Progenitor cell of endocrine pancreas (in vitro differentiated cells): ENCODE measurements around the gene MEF2A. TPM values are rescaled to one million over a fixed set of nuclear protein-coding genes. Genes with fewer than 3 reads are reported as not detected.

Experiments used
- DNase-seq: peaks from one replicate; pipeline ENCODE4 v3.0.0; 2021; ENCODE audit warnings: low spot score; ENCODE audit not compliant: unreplicated experiment
- H3K27ac Mint-ChIP-seq: 2 replicates; pipeline ENCODE4 v1.8.0; 2021; ENCODE audit warnings: mild to moderate bottlenecking, moderate library complexity, mixed read lengths
- H3K27me3 Mint-ChIP-seq: 2 replicates; pipeline ENCODE4 v1.8.0; 2021; ENCODE audit warnings: mixed read lengths
- H3K36me3 Mint-ChIP-seq: 2 replicates; pipeline ENCODE4 v1.8.0; 2022; ENCODE audit warnings: mixed read lengths; ENCODE audit not compliant: insufficient read depth
- H3K4me1 Mint-ChIP-seq: 2 replicates; pipeline ENCODE4 v1.8.0; 2021; ENCODE audit warnings: low read depth, mixed read lengths
- H3K4me3 Mint-ChIP-seq: 2 replicates; pipeline ENCODE4 v1.8.0; 2021; ENCODE audit warnings: low read depth, mild to moderate bottlenecking, moderate library complexity, mixed read lengths
- H3K9me3 Mint-ChIP-seq: 2 replicates; pipeline ENCODE4 v1.8.0; 2021; ENCODE audit warnings: low read depth, mixed read lengths
- total RNA-seq: library from RNA; stranded (reverse); gene quantifications from 2 replicates; pipeline ENCODE4 v1.2.1, GENCODE V29; 2021
- TF ChIP-seq, protein P1 (sequence below): fragments of 200-600 bp; sonication (generic); IDR thresholded peaks from one replicate; pipeline ENCODE4 v1.5.0; 2021; ENCODE audit warnings: antibody characterized with exemption, mild to moderate bottlenecking; ENCODE audit not compliant: unreplicated experiment

Gene MEF2A
- total RNA-seq, 1 donor from 2014 or later, result 36.2 TPM

DNA sequence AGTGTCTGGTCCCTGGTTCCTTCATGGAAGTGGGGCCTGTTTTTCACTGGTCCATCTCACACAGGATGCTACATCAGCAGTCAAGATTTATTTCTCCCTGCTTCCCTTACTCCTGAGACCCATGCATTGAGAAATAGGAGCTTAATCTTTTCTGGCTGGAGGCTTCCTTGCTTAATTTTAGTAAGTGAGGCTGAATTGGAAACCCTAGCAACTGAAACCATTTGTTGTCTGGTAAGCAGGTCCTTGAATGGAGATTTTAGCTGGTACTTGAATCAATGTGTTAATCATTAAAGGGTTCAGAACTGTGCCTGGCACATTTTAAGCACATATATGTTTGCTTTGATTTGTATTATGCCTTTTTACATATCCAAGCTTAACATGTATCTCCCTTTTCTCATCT is 20.2 kb upstream of the MEF2A start:
- TF ChIP-seq, protein P1, sequence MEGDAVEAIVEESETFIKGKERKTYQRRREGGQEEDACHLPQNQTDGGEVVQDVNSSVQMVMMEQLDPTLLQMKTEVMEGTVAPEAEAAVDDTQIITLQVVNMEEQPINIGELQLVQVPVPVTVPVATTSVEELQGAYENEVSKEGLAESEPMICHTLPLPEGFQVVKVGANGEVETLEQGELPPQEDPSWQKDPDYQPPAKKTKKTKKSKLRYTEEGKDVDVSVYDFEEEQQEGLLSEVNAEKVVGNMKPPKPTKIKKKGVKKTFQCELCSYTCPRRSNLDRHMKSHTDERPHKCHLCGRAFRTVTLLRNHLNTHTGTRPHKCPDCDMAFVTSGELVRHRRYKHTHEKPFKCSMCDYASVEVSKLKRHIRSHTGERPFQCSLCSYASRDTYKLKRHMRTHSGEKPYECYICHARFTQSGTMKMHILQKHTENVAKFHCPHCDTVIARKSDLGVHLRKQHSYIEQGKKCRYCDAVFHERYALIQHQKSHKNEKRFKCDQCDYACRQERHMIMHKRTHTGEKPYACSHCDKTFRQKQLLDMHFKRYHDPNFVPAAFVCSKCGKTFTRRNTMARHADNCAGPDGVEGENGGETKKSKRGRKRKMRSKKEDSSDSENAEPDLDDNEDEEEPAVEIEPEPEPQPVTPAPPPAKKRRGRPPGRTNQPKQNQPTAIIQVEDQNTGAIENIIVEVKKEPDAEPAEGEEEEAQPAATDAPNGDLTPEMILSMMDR, result no peak
- Mint-ChIP-seq H3K4me1 (peaks cover 7% of the 10 kb centered on the region), H3K27me3 (no peaks in the 10 kb centered on the region), H3K36me3 (no peaks in the 10 kb centered on the region), H3K4me3 (no peak overlapping the region), H3K9me3 (no peaks in the 10 kb centered on the region), H3K27ac (no peak overlapping the region)
- no peak for DNase-seq

DNA sequence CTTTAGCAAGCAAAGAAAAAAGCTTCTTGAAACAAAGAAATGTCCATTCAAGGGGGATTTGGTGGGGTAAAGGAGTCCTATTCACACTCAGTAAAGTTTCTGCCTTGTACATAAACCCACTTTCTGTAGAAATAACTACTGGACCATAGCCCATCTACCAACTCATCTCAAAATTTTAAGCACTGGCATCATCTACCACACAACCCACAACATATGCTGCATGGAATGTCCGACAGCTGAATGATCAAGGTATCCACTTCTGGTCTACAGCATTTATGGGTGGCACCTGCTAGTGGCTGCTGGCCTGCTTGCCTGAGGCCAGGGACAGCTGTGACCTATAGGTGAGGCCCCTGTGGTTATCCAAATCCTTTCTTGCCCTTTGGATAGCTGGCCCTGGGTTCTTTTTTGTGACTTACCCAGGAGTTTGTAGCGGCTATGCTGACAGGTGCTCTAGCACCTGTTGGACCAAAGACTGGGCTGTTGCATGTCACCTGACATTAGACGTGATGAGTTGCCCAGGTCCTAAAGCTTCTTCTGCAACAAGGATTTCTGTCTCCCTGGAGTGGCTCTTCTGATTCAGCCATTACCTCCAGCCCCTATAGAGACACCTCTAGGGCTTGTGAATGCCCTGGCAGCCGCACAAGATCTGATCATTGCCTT is 19.2 kb upstream of the MEF2A start:
- Mint-ChIP-seq H3K27ac (no peak overlapping the region), H3K9me3 (no peaks in the 10 kb centered on the region), H3K4me3 (no peak overlapping the region), H3K27me3 (no peaks in the 10 kb centered on the region), H3K36me3 (no peaks in the 10 kb centered on the region), H3K4me1 (peaks cover 7% of the 10 kb centered on the region)
- TF ChIP-seq, protein P1, result no peak
- DNase-seq, result no peak

DNA sequence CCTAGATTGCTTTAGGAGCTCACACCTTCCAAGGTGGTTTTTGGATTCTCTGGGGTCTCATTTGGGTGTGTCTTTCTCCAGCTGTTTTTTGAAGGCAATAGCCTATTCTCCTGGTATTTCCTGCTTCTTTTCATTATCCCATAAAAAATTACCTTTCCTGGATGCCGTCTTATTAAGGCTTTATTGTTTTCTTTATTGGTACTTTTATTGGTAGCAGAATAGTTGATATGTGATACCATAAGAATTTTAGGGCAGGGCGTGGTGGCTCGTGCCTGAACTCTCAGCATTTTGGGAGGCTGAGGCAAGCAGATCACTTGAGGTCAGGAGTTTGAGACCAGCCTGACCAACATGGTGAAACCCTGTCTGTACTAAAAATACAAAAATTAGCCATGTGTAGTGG is 18.3 kb upstream of the MEF2A start:
- peaks cover 7% of the 10 kb centered on the region for H3K4me1 Mint-ChIP-seq
- H3K9me3 Mint-ChIP-seq, result no peaks in the 10 kb centered on the region
- no peak for DNase-seq
- no peak overlapping the region for H3K4me3 Mint-ChIP-seq
- TF ChIP-seq, protein P1, result no peak
- no peak overlapping the region for H3K27ac Mint-ChIP-seq
- H3K27me3 Mint-ChIP-seq, result no peaks in the 10 kb centered on the region
- no peaks in the 10 kb centered on the region for H3K36me3 Mint-ChIP-seq

DNA sequence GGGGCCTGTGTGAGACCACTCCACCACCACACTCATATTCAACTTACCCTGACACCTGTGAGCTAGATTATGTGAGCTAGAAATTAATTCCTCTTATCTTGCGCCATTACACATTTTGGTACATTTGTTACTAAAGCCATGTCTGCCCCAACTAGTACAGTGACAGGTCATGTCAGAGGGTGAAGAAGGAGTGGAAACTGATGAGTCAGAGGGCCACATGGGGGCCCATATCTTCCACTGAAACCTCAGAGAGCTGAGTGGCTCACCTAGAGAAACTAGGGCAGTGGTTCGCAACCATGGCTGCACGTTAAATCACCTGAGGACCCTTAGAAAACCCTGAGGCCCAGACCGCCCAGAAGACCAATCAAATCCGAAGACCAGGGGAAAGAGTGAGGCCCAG is 15.7 kb upstream of the MEF2A start:
- Mint-ChIP-seq H3K27ac (no peak overlapping the region), H3K36me3 (no peaks in the 10 kb centered on the region), H3K4me1 (peaks cover 7% of the 10 kb centered on the region), H3K27me3 (no peaks in the 10 kb centered on the region), H3K9me3 (no peaks in the 10 kb centered on the region), H3K4me3 (no peak overlapping the region)
- TF ChIP-seq, protein P1, result no peak
- DNase-seq, result no peak

DNA sequence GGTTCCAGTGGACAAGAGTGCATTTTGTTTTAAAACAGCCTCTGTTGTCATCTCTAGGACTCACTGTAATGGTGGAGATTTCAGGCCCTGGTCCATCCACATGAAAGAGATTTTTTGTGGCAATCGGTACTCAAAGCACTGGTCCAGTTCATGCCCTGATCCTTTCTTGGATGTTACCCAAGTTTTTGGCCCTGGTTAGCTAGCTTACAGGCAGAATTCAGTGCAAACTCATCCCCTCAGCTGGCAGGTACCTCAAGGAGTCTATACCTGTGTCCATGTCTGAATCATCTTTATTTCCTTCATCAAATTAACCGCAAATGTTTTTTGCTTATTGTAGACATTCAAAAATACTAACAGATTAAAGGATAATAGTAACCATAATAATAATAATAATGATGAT is 13.7 kb upstream of the MEF2A start:
- no peaks in the 10 kb centered on the region for H3K9me3 Mint-ChIP-seq
- H3K27ac Mint-ChIP-seq, result no peak overlapping the region
- H3K4me1 Mint-ChIP-seq, result no peaks in the 10 kb centered on the region
- DNase-seq, result no peak
- no peak overlapping the region for H3K4me3 Mint-ChIP-seq
- TF ChIP-seq, protein P1, result no peak
- H3K36me3 Mint-ChIP-seq, result no peaks in the 10 kb centered on the region
- H3K27me3 Mint-ChIP-seq, result no peaks in the 10 kb centered on the region
